Measurements from ENCODE around the gene APBB1IP. TPM values are rescaled to one million over a fixed set of nuclear protein-coding genes. Genes with fewer than 3 reads are reported as not detected.
A peak's percentile ranks its signal among the peaks of the same experiment; 100 is the strongest.

APBB1IP gene
- total RNA-seq, 3 donors from 2014 or later (not counting 1 experiment from before 2014, with no cell fraction given), result 92.5 to 119 (median 100) TPM

- peak overlapping the region; percentile 71 to 73 for H3K27ac Mint-ChIP-seq
- ATAC-seq (no peak), DNase-seq (no peak)
- Histone ChIP-seq H3K27me3 (ENCODE audit: control insufficient read depth, insufficient read depth, low read length) (no peaks in the 10 kb centered on the region), H3K27ac (ENCODE audit: low read length) (no peak overlapping the region), H3K4me1 (ENCODE audit: control insufficient read depth, insufficient read depth, low read length) (no peaks in the 10 kb centered on the region), H3K9me3 (ENCODE audit: control insufficient read depth, insufficient read depth, low read length) (no peaks in the 10 kb centered on the region), H3K36me3 (ENCODE audit: control insufficient read depth, insufficient read depth, low read length) (peaks cover 68% of the 10 kb centered on the region), H3K4me3 (ENCODE audit: low read length) (no peak overlapping the region)
- H3K9me3 Mint-ChIP-seq, result no peaks in the 10 kb centered on the region
- intact Hi-C loops (cut with micrococcal nuclease), result no loop called here
- H3K27me3 Mint-ChIP-seq (ENCODE audit: low read depth in 2 of 2), result no peaks in the 10 kb centered on the region
- H3K4me3 Mint-ChIP-seq, result no peak overlapping the region
- 93% methylated on average over 5 of the region's 5 CpGs for WGBS (ENCODE audit: insufficient coverage)
- H3K36me3 Mint-ChIP-seq, result peaks cover 50% of the 10 kb centered on the region
- peaks cover 31 to 34% of the 10 kb centered on the region in 2 donors for H3K4me1 Mint-ChIP-seq
- TF ChIP-seq CTCF (IDR thresholded peaks at IDR 0.05), result no peak
Observed at GRCh38 chr10:26505491-26505890, 67.3 kb downstream of the APBB1IP start.

- Histone ChIP-seq H3K27ac (ENCODE audit: low read length) (no peak overlapping the region), H3K27me3 (ENCODE audit: control insufficient read depth, insufficient read depth, low read length) (no peaks in the 10 kb centered on the region), H3K9me3 (ENCODE audit: control insufficient read depth, insufficient read depth, low read length) (no peaks in the 10 kb centered on the region), H3K36me3 (ENCODE audit: control insufficient read depth, insufficient read depth, low read length) (peaks cover 60% of the 10 kb centered on the region), H3K4me3 (ENCODE audit: low read length) (no peak overlapping the region), H3K4me1 (ENCODE audit: control insufficient read depth, insufficient read depth, low read length) (no peaks in the 10 kb centered on the region)
- intact Hi-C loops (cut with micrococcal nuclease), result no loop called here
- peaks cover 39% of the 10 kb centered on the region for H3K36me3 Mint-ChIP-seq
- H3K27ac Mint-ChIP-seq, result peak overlapping the region; percentile 73 to 86
- ATAC-seq (no peak), DNase-seq (no peak)
- no peak overlapping the region for H3K4me3 Mint-ChIP-seq
- TF ChIP-seq CTCF (IDR thresholded peaks at IDR 0.05), result no peak
- H3K4me1 Mint-ChIP-seq, result peaks cover 20 to 34% of the 10 kb centered on the region in 2 donors
- WGBS (ENCODE audit: insufficient coverage), result 94% methylated on average over 3 of the region's 3 CpGs
- H3K27me3 Mint-ChIP-seq (ENCODE audit: low read depth in 2 of 2), result no peaks in the 10 kb centered on the region
- H3K9me3 Mint-ChIP-seq, result no peaks in the 10 kb centered on the region
Observed at GRCh38 chr10:26506736-26507135, 68.6 kb downstream of the APBB1IP start.

GRCh38 chr10:26507441-26507840, 69.3 kb downstream of the APBB1IP start:
- Histone ChIP-seq H3K27ac (ENCODE audit: low read length) (no peak overlapping the region), H3K4me1 (ENCODE audit: control insufficient read depth, insufficient read depth, low read length) (no peaks in the 10 kb centered on the region), H3K9me3 (ENCODE audit: control insufficient read depth, insufficient read depth, low read length) (no peaks in the 10 kb centered on the region), H3K36me3 (ENCODE audit: control insufficient read depth, insufficient read depth, low read length) (peaks cover 63% of the 10 kb centered on the region), H3K27me3 (ENCODE audit: control insufficient read depth, insufficient read depth, low read length) (no peaks in the 10 kb centered on the region), H3K4me3 (ENCODE audit: low read length) (no peak overlapping the region)
- Mint-ChIP-seq H3K9me3 (no peaks in the 10 kb centered on the region), H3K27ac (peak overlapping the region; percentile 73 to 86), H3K4me1 (peaks cover 20 to 34% of the 10 kb centered on the region in 2 donors), H3K4me3 (no peak overlapping the region), H3K36me3 (peaks cover 41% of the 10 kb centered on the region), H3K27me3 (ENCODE audit: low read depth in 2 of 2) (no peaks in the 10 kb centered on the region)
- intact Hi-C loops (cut with micrococcal nuclease), result no loop called here
- TF ChIP-seq CTCF (IDR thresholded peaks at IDR 0.05), result no peak
- DNase-seq, result no peak
- no peak for ATAC-seq

- H3K4me1 Mint-ChIP-seq, result peaks cover 20 to 34% of the 10 kb centered on the region in 2 donors
- no peaks in the 10 kb centered on the region for H3K27me3 Mint-ChIP-seq (ENCODE audit: low read depth in 2 of 2)
- H3K9me3 ChIP-seq (ENCODE audit: control insufficient read depth, insufficient read depth, low read length), result no peaks in the 10 kb centered on the region
- H3K4me3 Mint-ChIP-seq, result no peak overlapping the region
- 96% methylated on average over 2 of the region's 4 CpGs for WGBS (ENCODE audit: insufficient coverage)
- H3K27ac ChIP-seq (ENCODE audit: low read length), result no peak overlapping the region
- intact Hi-C loops (cut with micrococcal nuclease), result no loop called here
- H3K4me1 ChIP-seq (ENCODE audit: control insufficient read depth, insufficient read depth, low read length), result no peaks in the 10 kb centered on the region
- H3K36me3 Mint-ChIP-seq, result peaks cover 43% of the 10 kb centered on the region
- TF ChIP-seq CTCF (IDR thresholded peaks at IDR 0.05), result no peak
- H3K9me3 Mint-ChIP-seq, result no peaks in the 10 kb centered on the region
- peak overlapping the region; percentile 73 to 86 for H3K27ac Mint-ChIP-seq
- no peak for DNase-seq
- no peak for ATAC-seq
- no peak overlapping the region for H3K4me3 ChIP-seq (ENCODE audit: low read length)
- peaks cover 64% of the 10 kb centered on the region for H3K36me3 ChIP-seq (ENCODE audit: control insufficient read depth, insufficient read depth, low read length)
- H3K27me3 ChIP-seq (ENCODE audit: control insufficient read depth, insufficient read depth, low read length), result no peaks in the 10 kb centered on the region
Observed at GRCh38 chr10:26508016-26508415, 69.9 kb downstream of the APBB1IP start.

All from natural killer cell (primary cell).